Suprapubic skin (tissue), 4 donors: ENCODE results near the gene ASIP.

ENCODE experiments used
- CTCF ChIP-seq, 2 donors: fragments of 200-600 bp in 1 of 2; fragments of 450-650 bp in 1 of 2; sonication (generic) in 1 of 2; IDR thresholded peaks; one replicate each; pipeline ENCODE4 v1.5.1; 2016 to 2019; ENCODE audit warnings: antibody characterized with exemption in 2 of 2, mild to moderate bottlenecking in 1 of 2, moderate library complexity in 1 of 2
- POLR2A ChIP-seq, 2 donors: fragments of 450-650 bp; IDR thresholded peaks; one replicate each; pipeline ENCODE4 v1.6.1; 2017; ENCODE audit warnings: antibody characterized with exemption in 2 of 2, mild to moderate bottlenecking in 2 of 2, moderate library complexity in 2 of 2
- POLR2AphosphoS5 ChIP-seq, 3 donors: sonication (generic); formaldehyde crosslinking; IDR thresholded peaks; one replicate each; pipeline ENCODE4 v1.6.1; 2017; ENCODE audit warnings: antibody characterized with exemption in 3 of 3

- TF ChIP-seq CTCF (IDR thresholded peaks at IDR 0.05): no peak
- TF ChIP-seq POLR2AphosphoS5 (IDR thresholded peaks at IDR 0.05): no peak
- no peak for TF ChIP-seq POLR2A (IDR thresholded peaks at IDR 0.05)
Measured at GRCh38 chr20:34305333-34306230, 64.4 kb downstream of the ASIP start.
